HCT116 (cell line): Measurements from ENCODE around the gene SNED1. TPM values are rescaled to one million over a fixed set of nuclear protein-coding genes. Genes with fewer than 3 reads are reported as not detected.

Source experiments
- ATAC-seq: fragments of 200-7000 bp; cut with Tn5 transposase; 2 replicates; pipeline ENCODE4 v1.9.1; 2020; ENCODE audit warnings: mild to moderate bottlenecking, moderate library complexity
- BruUV-seq: library from RNA; stranded (reverse); fragments of 400-500 nt; replicated peaks from 2 replicates; lab custom pipeline; 2021; lab: Mats Ljungman, UMichigan
- CTCF ChIA-PET: fragments of 300-600 bp; sonication (Branson Sonifier 250); formaldehyde crosslinking; loops from one replicate; lab custom pipeline; 2021; ENCODE audit warnings: antibody characterized with exemption; lab: Charles Lee
- POLR2A ChIA-PET: fragments of 300-600, 350-600 bp; sonication (Branson Sonifier 250); formaldehyde crosslinking; loops from one replicate; lab custom pipeline; 2021; ENCODE audit warnings: antibody characterized with exemption; lab: Charles Lee
- RAD21 ChIA-PET, 2 experiments: fragments of 300-600 bp; sonication (Branson Sonifier 250); formaldehyde crosslinking; loops; one replicate each; lab custom pipeline; 2023; ENCODE audit warnings: low total read pairs in 2 of 2; ENCODE audit not compliant: uncharacterized antibody in 2 of 2, unreplicated experiment in 2 of 2, low non-redundant PET in 1 of 2; lab: Charles Lee
- DNase-seq: peaks from one replicate; pipeline ENCODE4 v3.0.0-alpha.2; 2010; ENCODE audit warnings: low read depth, low spot score
- H2AFZ ChIP-seq: fragments of 200-600 bp; shearing (Covaris generic), sonication (generic); 2 replicates; pipeline ENCODE4 v1.6.1; 2017; ENCODE audit warnings: low read depth, mixed run types, mixed read lengths, antibody characterized with exemption, low read length; ENCODE audit not compliant: poor library complexity, severe bottlenecking
- H3K27ac ChIP-seq: 2 replicates; pipeline ENCODE4 v1.5.1; 2012; ENCODE audit warnings: low read depth, low read length
- H3K27me3 ChIP-seq: fragments of 200-600 bp; sonication (generic); 2 replicates; pipeline ENCODE4 v1.6.1; 2016; ENCODE audit warnings: mixed run types, low read length, mixed read lengths; ENCODE audit not compliant: insufficient read depth
- H3K36me3 ChIP-seq, 2 experiments: fragments of 200-500 bp in 1 of 2; fragments of 200-600 bp in 1 of 2; sonication (Bioruptor generic) in 1 of 2; sonication (generic) in 1 of 2; 2 replicates each; pipeline versions ENCODE4 v1.5.1 to v1.6.1; 2014 to 2016; ENCODE audit warnings: low read length in 2 of 2, inconsistent platforms in 1 of 2, mixed read lengths in 1 of 2, mixed run types in 1 of 2; ENCODE audit not compliant: insufficient read depth in 2 of 2, control insufficient read depth in 1 of 2
- H3K4me1 ChIP-seq, 2 experiments: fragments of 200-600 bp in 1 of 2; sonication (generic) in 1 of 2; 2 replicates each; pipeline versions ENCODE4 v1.5.1 to v1.6.1; 2012 to 2017; ENCODE audit warnings: low read length in 2 of 2, inconsistent platforms in 1 of 2, mild to moderate bottlenecking in 1 of 2, mixed read lengths in 1 of 2, mixed run types in 1 of 2, moderate library complexity in 1 of 2; ENCODE audit not compliant: insufficient read depth in 2 of 2, control insufficient read depth in 1 of 2
- H3K4me2 ChIP-seq: fragments of 200-600 bp; sonication (generic); 2 replicates; pipeline ENCODE4 v1.6.1; 2017; ENCODE audit warnings: mixed run types, low read length, mixed read lengths
- H3K4me3 ChIP-seq, 2 experiments: fragments of 200-600 bp in 1 of 2; sonication (generic) in 1 of 2; replicated peaks in 1 of 2; 2 replicates each; pipeline ENCODE4 v1.5.1; 2011 to 2016; ENCODE audit warnings: low read length in 2 of 2, control low read depth in 1 of 2, low read depth in 1 of 2, mild to moderate bottlenecking in 1 of 2, mixed read lengths in 1 of 2, mixed run types in 1 of 2
- H3K79me2 ChIP-seq: fragments of 200-600 bp; sonication (generic); 2 replicates; pipeline ENCODE4 v1.6.1; 2017; ENCODE audit warnings: mild to moderate bottlenecking, mixed run types, low read length, moderate library complexity, mixed read lengths; ENCODE audit not compliant: insufficient read depth
- H3K9ac ChIP-seq: fragments of 200-600 bp; sonication (generic); 2 replicates; pipeline ENCODE4 v1.6.1; 2016; ENCODE audit warnings: low read length, mixed read lengths
- H3K9me2 ChIP-seq: fragments of 200-600 bp; sonication (generic), shearing (Covaris generic); 2 replicates; pipeline ENCODE4 v1.6.1; 2017; ENCODE audit warnings: mixed run types, mild to moderate bottlenecking, moderate library complexity; ENCODE audit not compliant: insufficient read depth
- H3K9me3 ChIP-seq, 2 experiments: fragments of 200-500 bp in 1 of 2; fragments of 200-600 bp in 1 of 2; sonication (Bioruptor generic) in 1 of 2; sonication (generic) in 1 of 2; 2 replicates each; pipeline ENCODE4 v1.6.1; 2014 to 2017; ENCODE audit warnings: low read length in 2 of 2, mixed read lengths in 2 of 2, inconsistent platforms in 1 of 2, low read depth in 1 of 2, mild to moderate bottlenecking in 1 of 2, mixed run types in 1 of 2, moderate library complexity in 1 of 2; ENCODE audit not compliant: control insufficient read depth in 1 of 2, insufficient read depth in 1 of 2
- H4K20me1 ChIP-seq: fragments of 200-600 bp; sonication (generic), shearing (Covaris generic); 2 replicates; pipeline ENCODE4 v1.6.1; 2017; ENCODE audit warnings: mixed run types, mild to moderate bottlenecking, moderate library complexity; ENCODE audit not compliant: insufficient read depth
- ATF3 ChIP-seq: IDR thresholded peaks from 2 replicates; pipeline ENCODE4 v1.6.1; 2012
- CBX3 ChIP-seq: IDR thresholded peaks from 2 replicates; pipeline ENCODE4 v1.6.1; 2012; ENCODE audit warnings: low read depth
- CEBPB ChIP-seq: IDR thresholded peaks from 2 replicates; pipeline ENCODE4 v1.6.1; 2012; ENCODE audit warnings: low read depth
- CTCF ChIP-seq, 3 experiments: fragments of 200-600 bp in 1 of 3; sonication (generic) in 1 of 3; IDR thresholded peaks in 2 of 3; conservative IDR thresholded peaks in 1 of 3; 2 replicates each; pipeline ENCODE4 v1.5.1; 2012 to 2017; ENCODE audit warnings: low read depth in 2 of 3, low read length in 2 of 3, antibody characterized with exemption in 1 of 3, borderline replicate concordance in 1 of 3, control low read depth in 1 of 3, mild to moderate bottlenecking in 1 of 3, mixed read lengths in 1 of 3, mixed run types in 1 of 3, moderate library complexity in 1 of 3; ENCODE audit not compliant: insufficient read depth in 1 of 3
- EGR1 ChIP-seq: IDR thresholded peaks from 2 replicates; pipeline ENCODE4 v1.6.1; 2012; ENCODE audit warnings: low read depth
- ELF1 ChIP-seq: IDR thresholded peaks from 2 replicates; pipeline ENCODE4 v1.6.1; 2012; ENCODE audit warnings: low read depth, borderline replicate concordance
- EZH2phosphoT487 ChIP-seq: fragments of 200-600 bp; IDR thresholded peaks from 2 replicates; pipeline ENCODE4 v1.6.1; 2018; ENCODE audit warnings: antibody characterized with exemption, borderline replicate concordance
- FOSL1 ChIP-seq: IDR thresholded peaks from 2 replicates; pipeline ENCODE4 v1.6.1; 2012; ENCODE audit warnings: low read depth
- JUND ChIP-seq: IDR thresholded peaks from 2 replicates; pipeline ENCODE4 v1.6.1; 2012
- POLR2A ChIP-seq: IDR thresholded peaks from 2 replicates; pipeline ENCODE4 v1.7.0; 2011; ENCODE audit warnings: borderline replicate concordance; ENCODE audit not compliant: insufficient read depth, insufficient read length; ENCODE audit errors: extremely low read depth
- RAD21 ChIP-seq: IDR thresholded peaks from 2 replicates; pipeline ENCODE4 v1.6.1; 2012; ENCODE audit warnings: low read depth, mild to moderate bottlenecking
- SIN3A ChIP-seq: IDR thresholded peaks from 2 replicates; pipeline ENCODE4 v1.6.1; 2012; ENCODE audit warnings: low read depth
- YY1 ChIP-seq: IDR thresholded peaks from 2 replicates; pipeline ENCODE4 v1.6.1; 2011; ENCODE audit warnings: low read length, low read depth, moderate library complexity, mild to moderate bottlenecking; ENCODE audit not compliant: insufficient replicate concordance; ENCODE audit errors: extremely low read depth
- ZBTB33 ChIP-seq: IDR thresholded peaks from 2 replicates; pipeline ENCODE4 v1.6.1; 2011; ENCODE audit warnings: mild to moderate bottlenecking, low read length, moderate library complexity; ENCODE audit not compliant: insufficient replicate concordance; ENCODE audit errors: extremely low read depth
- ZFX ChIP-seq: fragments of 450-650 bp; IDR thresholded peaks from 2 replicates; pipeline ENCODE4 v1.6.1; 2017
- ZNF274 ChIP-seq: fragments of 200-500 bp; sonication (Bioruptor generic); IDR thresholded peaks from 2 replicates; pipeline ENCODE4 v1.6.1; 2014; ENCODE audit warnings: mild to moderate bottlenecking, low read depth, low read length, inconsistent platforms
- intact Hi-C: fragments of 100-400 bp; cut with micrococcal nuclease; formaldehyde crosslinking; loops from 2 replicates; pipeline ENCODE4 v1.10.0; 2022
- total RNA-seq: library from RNA; stranded (reverse); gene quantifications from one replicate; pipeline ENCODE4 v1.2.1, GENCODE V29; 2021; ENCODE audit not compliant: unreplicated experiment

The SNED1 gene
- total RNA-seq, 1 experiment from 2014 or later: 9.6 TPM

GRCh38 chr2:240996161-240996833, 2.1 kb upstream of the SNED1 start:
- TF ChIP-seq ZBTB33 (no peak), EZH2phosphoT487 (no peak)
- ChIA-PET RAD21 (no interaction called here), CTCF (no interaction called here), POLR2A (no interaction called here)
- Histone ChIP-seq H3K4me2 (no peak overlapping the region), H3K27me3 (no peaks in the 10 kb centered on the region), H2AFZ (no peak overlapping the region), H3K4me3 (no peak overlapping the region), H3K9me2 (no peaks in the 10 kb centered on the region), H3K9ac (no peak overlapping the region), H3K9me3 (no peaks in the 10 kb centered on the region), H3K4me1 (peaks cover 11 to 31% of the 10 kb centered on the region in 2 experiments; a peak in 3 of 4 replicates), H3K79me2 (no peaks in the 10 kb centered on the region), H4K20me1 (no peaks in the 10 kb centered on the region), H3K27ac (no peak overlapping the region), H3K36me3 (no peaks in the 10 kb centered on the region)
- no peak for DNase-seq
- no TSS peak for BruUV-seq
- ATAC-seq: no peak
- intact Hi-C loops: no loop called here

GRCh38 chr2:240996834-240997140, 1.6 kb upstream of the SNED1 start:
- Histone ChIP-seq H4K20me1 (no peaks in the 10 kb centered on the region), H3K79me2 (no peaks in the 10 kb centered on the region), H3K36me3 (no peaks in the 10 kb centered on the region), H3K9me3 (no peaks in the 10 kb centered on the region), H3K27ac (no peak overlapping the region), H2AFZ (no peak overlapping the region)
- CTCF ChIA-PET: no interaction called here
- ATAC-seq: no peak
- intact Hi-C loops: no loop called here
- RAD21 ChIA-PET: no interaction called here
- no peak for DNase-seq
- POLR2A ChIA-PET: no interaction called here
- no peak for TF ChIP-seq FOSL1
- TF ChIP-seq YY1: no peak
- TF ChIP-seq RAD21: no peak
- TF ChIP-seq CEBPB: no peak
- TF ChIP-seq ATF3: no peak
- no peak for TF ChIP-seq ELF1
- TF ChIP-seq ZFX: no peak
- no peak for TF ChIP-seq EGR1
- TF ChIP-seq SIN3A: no peak
- no peak for TF ChIP-seq POLR2A
- no peak for TF ChIP-seq JUND
- no peak for TF ChIP-seq CTCF (IDR thresholded peaks at IDR 0.05 in 2 of 3, conservative IDR thresholded peaks at IDR 0.05 in 1 of 3; ENCODE audit: borderline replicate concordance in 1 of 3, insufficient read depth in 1 of 3, low read depth in 2 of 3, low read length in 2 of 3)
- no peak for TF ChIP-seq CBX3
- TF ChIP-seq ZNF274: no peak
- TF ChIP-seq, all 23 proteins: peak for 0
- Histone ChIP-seq H3K4me3 (no peak overlapping the region), H3K9ac (no peak overlapping the region), H3K27me3 (no peaks in the 10 kb centered on the region), H3K4me1 (peaks cover 11 to 26% of the 10 kb centered on the region in 2 experiments; a peak in 3 of 4 replicates), H3K9me2 (no peaks in the 10 kb centered on the region), H3K4me2 (no peak overlapping the region)
- no TSS peak for BruUV-seq
